B cell (primary cell): ENCODE results near the gene XXYLT1. TPM values are rescaled to one million over a fixed set of nuclear protein-coding genes. Genes with fewer than 3 reads are reported as not detected.

Experiments used
- ATAC-seq: fragments of 200-7000 bp; cut with Tn5 transposase; one replicate; pipeline ENCODE4 v1.10.0; 2021; ENCODE audit warnings: low read depth, mild to moderate bottlenecking, moderate number of reproducible peaks, moderate library complexity
- CTCF ChIA-PET: fragments of 350-600 bp; sonication (Branson Sonifier 250); formaldehyde crosslinking; loops from one replicate; lab custom pipeline; 2021; ENCODE audit warnings: antibody characterized with exemption, inconsistent platforms; lab: Charles Lee
- POLR2A ChIA-PET: fragments of 350-600 bp; sonication (Branson Sonifier 250); formaldehyde crosslinking; loops from one replicate; lab custom pipeline; 2021; ENCODE audit warnings: antibody characterized with exemption; lab: Charles Lee
- DNase-seq: peaks from one replicate; pipeline ENCODE4 v3.0.0; 2013
- H2AFZ ChIP-seq: 2 replicates; pipeline ENCODE4 v1.6.1; 2012; ENCODE audit warnings: mild to moderate bottlenecking, low read depth, low read length; ENCODE audit not compliant: insufficient read depth, poor library complexity, severe bottlenecking
- H3K27ac ChIP-seq, 2 donors: 1 replicate in 1 of 2; 2 replicates in 1 of 2; pipeline ENCODE4 v1.5.1; 2012 to 2013; ENCODE audit warnings: low read length in 2 of 2, mild to moderate bottlenecking in 2 of 2, moderate library complexity in 1 of 2
- H3K27me3 ChIP-seq, 4 experiments: fragments of 200-600 bp in 1 of 4; sonication (generic) in 1 of 4; replicated peaks in 1 of 4; 1 replicate in 2 of 4; 2 replicates in 2 of 4; pipeline versions ENCODE4 v1.6.1 to v1.7.0; 2013 to 2016; ENCODE audit warnings: low read length in 3 of 4, mild to moderate bottlenecking in 2 of 4, mixed read lengths in 1 of 4, moderate library complexity in 1 of 4; ENCODE audit not compliant: insufficient read depth in 4 of 4, control insufficient read depth in 3 of 4; ENCODE audit errors: control extremely low read depth in 1 of 4
- H3K36me3 ChIP-seq, 2 experiments: replicated peaks in 1 of 2; 1 replicate in 1 of 2; 2 replicates in 1 of 2; pipeline versions ENCODE4 v1.6.1 to v1.7.1; 2013; ENCODE audit warnings: low read length in 1 of 2; ENCODE audit not compliant: insufficient read depth in 2 of 2, control insufficient read depth in 1 of 2; ENCODE audit errors: control extremely low read depth in 1 of 2, extremely low read depth in 1 of 2
- H3K4me1 ChIP-seq, 2 donors: fragments of 200-600 bp in 1 of 2; sonication (generic) in 1 of 2; 1 replicate in 1 of 2; 2 replicates in 1 of 2; pipeline versions ENCODE4 v1.5.1 to v1.6.1; 2013 to 2017; ENCODE audit warnings: low read length in 2 of 2; ENCODE audit not compliant: control insufficient read depth in 2 of 2, insufficient read depth in 2 of 2
- H3K4me2 ChIP-seq: replicated peaks from 2 replicates; pipeline ENCODE3; 2012; ENCODE audit warnings: mild to moderate bottlenecking, low read depth, low read length; ENCODE audit not compliant: poor library complexity, severe bottlenecking
- H3K4me3 ChIP-seq, 5 experiments: fragments of 200-600 bp in 1 of 5; sonication (generic) in 1 of 5; 1 replicate in 3 of 5; 2 replicates in 2 of 5; pipeline versions ENCODE4 v1.5.1 to v1.7.0; 2011 to 2016; ENCODE audit warnings: low read length in 4 of 5, mild to moderate bottlenecking in 4 of 5, low read depth in 2 of 5, control low read depth in 1 of 5, moderate library complexity in 1 of 5; ENCODE audit not compliant: insufficient read depth in 1 of 5; ENCODE audit errors: control extremely low read depth in 1 of 5, extremely low read depth in 1 of 5
- H3K79me2 ChIP-seq: fragments of 200-600 bp; sonication (generic); one replicate; pipeline ENCODE4 v1.6.0; 2016; ENCODE audit warnings: low read length; ENCODE audit not compliant: control insufficient read depth, insufficient read depth
- H3K9ac ChIP-seq: fragments of 200-600 bp; sonication (generic); 2 replicates; pipeline ENCODE4 v1.6.1; 2017; ENCODE audit warnings: mild to moderate bottlenecking, low read length, moderate library complexity
- H3K9me3 ChIP-seq, 3 donors: one replicate each; pipeline versions ENCODE4 v1.6.1 to v1.7.1; 2013; ENCODE audit warnings: low read length in 2 of 3; ENCODE audit not compliant: control insufficient read depth in 2 of 3, insufficient read depth in 1 of 3; ENCODE audit errors: control extremely low read depth in 1 of 3
- H4K20me1 ChIP-seq: 2 replicates; pipeline ENCODE4 v1.6.0; 2012; ENCODE audit warnings: mild to moderate bottlenecking, low read length; ENCODE audit not compliant: insufficient read depth, control insufficient read depth, poor library complexity, severe bottlenecking
- H3K27ac Mint-ChIP-seq: one replicate; pipeline ENCODE4 v1.8.0; 2021; ENCODE audit warnings: mixed read lengths
- H3K27me3 Mint-ChIP-seq: one replicate; pipeline ENCODE4 v1.8.0; 2021; ENCODE audit warnings: mixed read lengths
- H3K4me1 Mint-ChIP-seq: one replicate; pipeline ENCODE4 v1.8.0; 2021; ENCODE audit warnings: mixed read lengths
- H3K4me3 Mint-ChIP-seq: one replicate; pipeline ENCODE4 v1.8.0; 2021; ENCODE audit warnings: mixed read lengths
- H3K9me3 Mint-ChIP-seq: one replicate; pipeline ENCODE4 v1.8.0; 2022; ENCODE audit warnings: mixed read lengths; ENCODE audit not compliant: insufficient read depth
- EZH2 ChIP-seq: IDR thresholded peaks from 2 replicates; pipeline ENCODE4 v1.6.1; 2012; ENCODE audit warnings: borderline replicate concordance, low read depth, mild to moderate bottlenecking, moderate library complexity, low read length; ENCODE audit not compliant: insufficient read depth, poor library complexity, severe bottlenecking
- WGBS: methylation state at CpG from one replicate; pipeline ENCODE4 v1.1.5; 2013; ENCODE audit warnings: missing lambda C conversion rate; ENCODE audit not compliant: insufficient coverage; 5-methylcytosine and 5-hydroxymethylcytosine counted together
- intact Hi-C: fragments of 100-400 bp; cut with micrococcal nuclease; formaldehyde crosslinking; loops from one replicate; pipeline ENCODE4 v1.10.0; 2022
- polyA plus RNA-seq: library from polyadenylated mRNA; depleted of rRNA; stranded (reverse); fragments of >200 nt; gene quantifications from 2 replicates; pipeline ENCODE4 v1.2.3, GENCODE V29; 2012
- total RNA-seq, 2 donors: library from RNA; stranded (reverse); fragments of 120-200 nt in 1 of 2; gene quantifications; 1 replicate in 1 of 2; 2 replicates in 1 of 2; pipeline versions ENCODE4 v1.2.3 to v1.2.4, GENCODE V29; 2013 to 2022
- TF ChIP-seq, protein P1 (sequence below): fragments of 200-600 bp; IDR thresholded peaks from one replicate; pipeline ENCODE4 v1.8.0; 2022; ENCODE audit warnings: antibody characterized with exemption, mild to moderate bottlenecking

The XXYLT1 gene
- total and polyA plus RNA-seq, 2 donors (not counting 1 experiment from before 2014, with no cell fraction given), result 2.6 to 11.2 TPM

DNA sequence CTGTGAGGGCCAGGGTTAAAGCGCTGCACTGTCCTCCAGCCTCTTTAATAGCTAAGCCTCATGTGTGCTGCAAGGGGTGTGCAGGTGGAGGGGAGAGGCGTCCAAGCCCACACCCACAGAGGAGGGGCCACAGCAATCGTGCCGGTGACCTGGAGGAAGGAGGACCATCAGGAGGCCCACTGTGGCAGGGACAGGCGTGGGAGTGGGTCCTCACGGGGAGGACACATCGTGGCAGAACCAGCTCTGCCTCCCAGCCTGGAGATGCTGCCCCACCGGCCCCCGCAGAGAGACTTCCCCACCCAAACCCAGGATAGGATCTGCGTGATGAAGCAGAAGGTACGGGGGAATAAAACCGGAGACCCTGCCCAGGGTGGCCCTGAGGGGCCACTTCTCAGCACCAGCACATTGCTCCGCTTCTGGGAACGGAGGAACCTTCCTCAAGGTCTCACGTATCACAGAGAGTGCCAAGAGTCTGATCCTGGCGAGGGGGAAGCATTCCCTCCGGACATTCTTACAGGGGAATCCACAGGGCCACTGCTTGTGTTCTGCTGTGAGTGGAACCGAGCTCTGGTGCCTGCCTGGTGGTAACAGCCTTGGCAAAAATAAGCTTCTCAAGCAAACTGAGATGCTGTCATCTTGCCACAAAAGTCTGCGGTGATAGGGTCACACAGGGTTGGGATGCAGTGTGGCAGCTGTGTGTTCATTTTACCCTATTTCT lies 199.8 kb downstream of the XXYLT1 start:
- Histone ChIP-seq H3K4me1 (peaks cover 16 to 30% of the 10 kb centered on the region in 2 donors), H3K4me3 (no peak overlapping the region), H3K36me3 (peaks cover 0 to 5% of the 10 kb centered on the region in 2 experiments), H3K9me3 (no peaks in the 10 kb centered on the region), H3K27me3 (no peaks in the 10 kb centered on the region), H3K27ac (no peak overlapping the region), H4K20me1 (no peaks in the 10 kb centered on the region), H3K9ac (no peak overlapping the region), H2AFZ (no peak overlapping the region), H3K4me2 (no peak overlapping the region), H3K79me2 (no peaks in the 10 kb centered on the region)
- ChIA-PET POLR2A (no interaction called here), CTCF (interaction anchor here (1.7 kb wide), 1 partner anchor 35 kb away, joined by 3 read pairs; no protein-coding TSS in a partner anchor)
- Mint-ChIP-seq H3K27me3 (no peaks in the 10 kb centered on the region), H3K9me3 (no peaks in the 10 kb centered on the region), H3K4me1 (peaks cover 6% of the 10 kb centered on the region), H3K27ac (no peak overlapping the region), H3K4me3 (no peak overlapping the region)
- 94% methylated on average over 16 of the region's 19 CpGs for WGBS
- intact Hi-C loops, result no loop called here
- ATAC-seq (no peak), DNase-seq (no peak)
- TF ChIP-seq, protein P1, sequence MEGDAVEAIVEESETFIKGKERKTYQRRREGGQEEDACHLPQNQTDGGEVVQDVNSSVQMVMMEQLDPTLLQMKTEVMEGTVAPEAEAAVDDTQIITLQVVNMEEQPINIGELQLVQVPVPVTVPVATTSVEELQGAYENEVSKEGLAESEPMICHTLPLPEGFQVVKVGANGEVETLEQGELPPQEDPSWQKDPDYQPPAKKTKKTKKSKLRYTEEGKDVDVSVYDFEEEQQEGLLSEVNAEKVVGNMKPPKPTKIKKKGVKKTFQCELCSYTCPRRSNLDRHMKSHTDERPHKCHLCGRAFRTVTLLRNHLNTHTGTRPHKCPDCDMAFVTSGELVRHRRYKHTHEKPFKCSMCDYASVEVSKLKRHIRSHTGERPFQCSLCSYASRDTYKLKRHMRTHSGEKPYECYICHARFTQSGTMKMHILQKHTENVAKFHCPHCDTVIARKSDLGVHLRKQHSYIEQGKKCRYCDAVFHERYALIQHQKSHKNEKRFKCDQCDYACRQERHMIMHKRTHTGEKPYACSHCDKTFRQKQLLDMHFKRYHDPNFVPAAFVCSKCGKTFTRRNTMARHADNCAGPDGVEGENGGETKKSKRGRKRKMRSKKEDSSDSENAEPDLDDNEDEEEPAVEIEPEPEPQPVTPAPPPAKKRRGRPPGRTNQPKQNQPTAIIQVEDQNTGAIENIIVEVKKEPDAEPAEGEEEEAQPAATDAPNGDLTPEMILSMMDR, result no peak
- no peak for TF ChIP-seq EZH2

DNA sequence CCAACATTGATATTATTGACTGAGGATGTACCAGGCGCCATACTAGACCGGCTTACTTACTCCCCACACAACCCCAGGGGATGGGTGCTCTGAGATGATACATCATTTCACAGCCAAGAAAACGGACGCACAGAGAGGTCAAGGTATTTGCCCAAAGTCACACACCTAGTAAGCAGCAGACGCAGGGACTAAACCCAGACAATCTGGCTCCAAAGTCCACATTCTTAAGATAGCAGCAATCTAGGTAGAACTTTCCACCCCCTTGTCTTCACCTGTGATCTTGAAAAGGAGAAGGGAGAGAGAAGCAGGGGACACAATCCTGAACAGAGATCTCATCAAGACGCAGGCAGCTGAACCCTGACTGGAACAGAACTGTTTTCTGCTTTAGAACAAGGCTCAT lies 200.6 kb downstream of the XXYLT1 start:
- no peak overlapping the region for H3K27ac ChIP-seq
- no peak for DNase-seq
- H3K4me1 ChIP-seq, result peaks cover 9 to 21% of the 10 kb centered on the region in 2 donors
- H2AFZ ChIP-seq, result no peak overlapping the region
- no peak overlapping the region for H3K4me3 ChIP-seq
- intact Hi-C loops, result no loop called here
- CTCF ChIA-PET, result interaction anchor here (1.7 kb wide), 1 partner anchor 36 kb away, joined by 3 read pairs; no protein-coding TSS in a partner anchor
- no peak for TF ChIP-seq EZH2
- TF ChIP-seq, protein P1, result no peak
- no peaks in the 10 kb centered on the region for H3K27me3 ChIP-seq
- H3K9ac ChIP-seq, result no peak overlapping the region
- no peaks in the 10 kb centered on the region for H3K9me3 Mint-ChIP-seq
- WGBS, result 94% methylated on average over 5 of the region's 6 CpGs
- POLR2A ChIA-PET, result no interaction called here
- ATAC-seq, result no peak
- H3K9me3 ChIP-seq, result no peaks in the 10 kb centered on the region
- no peaks in the 10 kb centered on the region for H3K27me3 Mint-ChIP-seq
- no peaks in the 10 kb centered on the region for H3K79me2 ChIP-seq
- H3K36me3 ChIP-seq, result peaks cover 0 to 5% of the 10 kb centered on the region in 2 experiments
- no peaks in the 10 kb centered on the region for H4K20me1 ChIP-seq
- H3K4me2 ChIP-seq, result no peak overlapping the region
- no peak overlapping the region for H3K27ac Mint-ChIP-seq
- H3K4me1 Mint-ChIP-seq, result peaks cover under 1% of the 10 kb centered on the region
- H3K4me3 Mint-ChIP-seq, result no peak overlapping the region
